IMR-90 (cell line): ENCODE measurements around the gene GTPBP3. TPM values are rescaled to one million over a fixed set of nuclear protein-coding genes. Genes with fewer than 3 reads are reported as not detected.

Experiments used
- ATAC-seq: fragments of 200-7000 bp; cut with Tn5 transposase; 2 replicates; pipeline ENCODE4 v1.9.1; 2020; ENCODE audit warnings: low read depth, mild to moderate bottlenecking, moderate library complexity
- BruUV-seq: library from RNA; stranded (reverse); fragments of 400-500 nt; replicated peaks from 2 replicates; lab custom pipeline; 2021; lab: Mats Ljungman, UMichigan
- CTCF ChIA-PET: fragments of 300-600 bp; formaldehyde crosslinking; extraction: SDS; loops from one replicate; lab custom pipeline; 2021; ENCODE audit warnings: antibody characterized with exemption; lab: Yijun Ruan, JAX
- POLR2A ChIA-PET: fragments of 300-600 bp; sonication (Branson Sonifier 250); formaldehyde crosslinking; loops from one replicate; lab custom pipeline; 2022; ENCODE audit warnings: antibody characterized with exemption; ENCODE audit not compliant: unreplicated experiment; lab: Charles Lee
- DNase-seq: peaks from one replicate; pipeline ENCODE4 v3.0.0; 2013
- H2AFZ ChIP-seq: replicated peaks from 2 replicates; pipeline ENCODE3; 2013; ENCODE audit warnings: low read length, mild to moderate bottlenecking; ENCODE audit not compliant: poor library complexity
- H2AK5ac ChIP-seq: 2 replicates; pipeline ENCODE4 v1.6.1; 2013; ENCODE audit warnings: low read depth, low read length, inconsistent platforms
- H2AK9ac ChIP-seq: replicated peaks from 2 replicates; pipeline ENCODE3; 2013; ENCODE audit warnings: mild to moderate bottlenecking, low read depth, low read length, moderate library complexity; ENCODE audit not compliant: poor library complexity
- H2BK120ac ChIP-seq: 2 replicates; pipeline ENCODE4 v1.6.1; 2013; ENCODE audit warnings: low read depth, low read length, inconsistent platforms
- H2BK15ac ChIP-seq: 3 replicates; pipeline ENCODE4 v1.6.1; 2013; ENCODE audit warnings: low read depth, low read length, inconsistent platforms
- H2BK20ac ChIP-seq: 2 replicates; pipeline ENCODE4 v1.6.1; 2013; ENCODE audit warnings: low read depth, mild to moderate bottlenecking, inconsistent platforms, low read length, moderate library complexity
- H2BK5ac ChIP-seq: 2 replicates; pipeline ENCODE4 v1.6.1; 2013; ENCODE audit warnings: mild to moderate bottlenecking, low read depth, low read length, inconsistent platforms; ENCODE audit not compliant: poor library complexity, severe bottlenecking
- H3K14ac ChIP-seq: replicated peaks from 2 replicates; pipeline ENCODE4 v1.6.1; 2013; ENCODE audit warnings: low read depth, low read length, inconsistent platforms
- H3K18ac ChIP-seq: 2 replicates; pipeline ENCODE4 v1.6.1; 2013; ENCODE audit warnings: low read depth, low read length, control low read depth
- H3K23ac ChIP-seq: 2 replicates; pipeline ENCODE4 v1.6.1; 2013; ENCODE audit warnings: low read depth, low read length, inconsistent platforms
- H3K27ac ChIP-seq: 2 replicates; pipeline ENCODE4 v1.5.1; 2013; ENCODE audit warnings: mild to moderate bottlenecking, control low read depth, low read length; ENCODE audit not compliant: insufficient read depth
- H3K27me3 ChIP-seq: 2 replicates; pipeline ENCODE4 v1.6.1; 2013; ENCODE audit warnings: low read length; ENCODE audit not compliant: control insufficient read depth, insufficient read depth
- H3K36me3 ChIP-seq: 2 replicates; pipeline ENCODE4 v1.6.1; 2013; ENCODE audit warnings: low read length, mixed read lengths; ENCODE audit not compliant: control insufficient read depth, insufficient read depth
- H3K4ac ChIP-seq: 2 replicates; pipeline ENCODE4 v1.6.1; 2013; ENCODE audit warnings: low read depth, low read length, inconsistent platforms
- H3K4me1 ChIP-seq: 2 replicates; pipeline ENCODE4 v1.6.1; 2013; ENCODE audit warnings: low read length, mixed read lengths; ENCODE audit not compliant: control insufficient read depth, insufficient read depth
- H3K4me2 ChIP-seq: 2 replicates; pipeline ENCODE4 v1.6.1; 2013; ENCODE audit warnings: low read depth, mild to moderate bottlenecking, control low read depth, low read length, moderate library complexity
- H3K4me3 ChIP-seq: 2 replicates; pipeline ENCODE4 v1.5.1; 2013; ENCODE audit warnings: low read depth, mild to moderate bottlenecking, control low read depth, low read length, moderate library complexity; ENCODE audit not compliant: insufficient read depth
- H3K56ac ChIP-seq: 2 replicates; pipeline ENCODE4 v1.6.1; 2013; ENCODE audit warnings: low read length, inconsistent platforms; ENCODE audit not compliant: insufficient read depth; ENCODE audit errors: extremely low read depth
- H3K79me1 ChIP-seq, 2 experiments: 2 replicates each; pipeline ENCODE4 v1.6.1; 2013; ENCODE audit warnings: low read length in 2 of 2, inconsistent platforms in 1 of 2, low read depth in 1 of 2
- H3K9ac ChIP-seq: 2 replicates; pipeline ENCODE4 v1.6.1; 2013; ENCODE audit warnings: low read depth, low read length, control low read depth
- H3K9me1 ChIP-seq: 2 replicates; pipeline ENCODE4 v1.6.1; 2013; ENCODE audit warnings: low read length, inconsistent platforms; ENCODE audit not compliant: insufficient read depth
- H3K9me3 ChIP-seq: 2 replicates; pipeline ENCODE4 v1.6.1; 2013; ENCODE audit warnings: low read length; ENCODE audit not compliant: control insufficient read depth, insufficient read depth
- H4K20me1 ChIP-seq: 2 replicates; pipeline ENCODE4 v1.6.1; 2013; ENCODE audit warnings: low read length, inconsistent platforms; ENCODE audit not compliant: insufficient read depth
- H4K5ac ChIP-seq: 2 replicates; pipeline ENCODE4 v1.6.1; 2013; ENCODE audit warnings: mild to moderate bottlenecking, low read depth, low read length, control low read depth
- H4K8ac ChIP-seq, 2 experiments: 2 replicates each; pipeline ENCODE4 v1.6.1; 2013; ENCODE audit warnings: low read depth in 2 of 2, low read length in 2 of 2, control low read depth in 1 of 2, inconsistent platforms in 1 of 2
- H4K91ac ChIP-seq: 2 replicates; pipeline ENCODE4 v1.6.1; 2013; ENCODE audit warnings: low read depth, low read length, inconsistent platforms; ENCODE audit not compliant: insufficient read depth
- BHLHE40 ChIP-seq: fragments of 150-350 bp; IDR thresholded peaks from 2 replicates; pipeline ENCODE4 v1.6.1; 2016; ENCODE audit warnings: mild to moderate bottlenecking, low read depth, low read length
- CEBPB ChIP-seq: IDR thresholded peaks from 2 replicates; pipeline ENCODE4 v1.6.1; 2012; ENCODE audit warnings: low read depth, low read length, improper control_type of control experiment
- CHD1 ChIP-seq: IDR thresholded peaks from 2 replicates; pipeline ENCODE4 v1.6.1; 2012; ENCODE audit warnings: low read depth, low read length, improper control_type of control experiment
- CTCF ChIP-seq: conservative IDR thresholded peaks from 2 replicates; pipeline ENCODE4 v1.5.1; 2012; ENCODE audit warnings: mild to moderate bottlenecking, low read depth, low read length, improper control_type of control experiment
- ELK1 ChIP-seq: fragments of 150-350 bp; IDR thresholded peaks from 2 replicates; pipeline ENCODE4 v1.6.1; 2016; ENCODE audit warnings: low read depth, mild to moderate bottlenecking, low read length, moderate library complexity, borderline replicate concordance
- FOS ChIP-seq: fragments of 150-350 bp; IDR thresholded peaks from 2 replicates; pipeline ENCODE4 v1.6.1; 2016; ENCODE audit warnings: low read depth, low read length
- MAFK ChIP-seq: IDR thresholded peaks from 2 replicates; pipeline ENCODE4 v1.6.1; 2012; ENCODE audit warnings: low read depth, low read length, improper control_type of control experiment
- MAZ ChIP-seq: IDR thresholded peaks from 2 replicates; pipeline ENCODE4 v1.6.1; 2012; ENCODE audit warnings: low read depth, mild to moderate bottlenecking, low read length, improper control_type of control experiment, moderate library complexity, borderline replicate concordance
- MXI1 ChIP-seq: IDR thresholded peaks from 2 replicates; pipeline ENCODE4 v1.6.1; 2012; ENCODE audit warnings: low read depth, mild to moderate bottlenecking, low read length, moderate library complexity, borderline replicate concordance
- NFE2L2 ChIP-seq: fragments of 150-350 bp; IDR thresholded peaks from 2 replicates; pipeline ENCODE4 v1.6.1; 2016; ENCODE audit warnings: low read depth, mild to moderate bottlenecking, low read length
- POLR2A ChIP-seq: IDR thresholded peaks from 2 replicates; pipeline ENCODE4 v1.6.1; 2012; ENCODE audit warnings: mild to moderate bottlenecking, low read depth, low read length
- RAD21 ChIP-seq: IDR thresholded peaks from 2 replicates; pipeline ENCODE4 v1.6.1; 2012; ENCODE audit warnings: low read length, improper control_type of control experiment
- RCOR1 ChIP-seq: IDR thresholded peaks from 2 replicates; pipeline ENCODE4 v1.6.1; 2012; ENCODE audit warnings: mild to moderate bottlenecking, low read length, improper control_type of control experiment; ENCODE audit not compliant: insufficient replicate concordance
- RFX5 ChIP-seq: IDR thresholded peaks from 2 replicates; pipeline ENCODE4 v1.8.0; 2012; ENCODE audit warnings: low read depth, mild to moderate bottlenecking, low read length, moderate library complexity
- SMC3 ChIP-seq: fragments of 150-350 bp; IDR thresholded peaks from 2 replicates; pipeline ENCODE4 v1.6.1; 2016; ENCODE audit warnings: low read depth, mild to moderate bottlenecking, antibody characterized with exemption, low read length, moderate library complexity
- USF2 ChIP-seq: fragments of 150-350 bp; IDR thresholded peaks from 2 replicates; pipeline ENCODE4 v1.6.1; 2017; ENCODE audit warnings: mild to moderate bottlenecking, antibody characterized with exemption, low read length, low read depth
- WGBS, 2 experiments: methylation state at CpG; one replicate each; pipeline versions ENCODE4 v1.1.5 to v1.1.7; 2013; ENCODE audit warnings: missing lambda C conversion rate in 2 of 2; ENCODE audit not compliant: insufficient read length in 1 of 2; ENCODE audit errors: extremely low coverage in 2 of 2; 5-methylcytosine and 5-hydroxymethylcytosine counted together
- dilution Hi-C: fragments of 300-500 bp; cut with HindIII; formaldehyde crosslinking; loops from one replicate; pipeline ENCODE4 v1.14.3; 2018; ENCODE audit warnings: low sequenced_read_pairs; ENCODE audit not compliant: unreplicated experiment
- in situ Hi-C: fragments of 300-500 bp; cut with MboI; formaldehyde crosslinking; loops from 3 replicates; pipeline ENCODE4 v1.14.3; 2019; ENCODE audit warnings: low sequenced_read_pairs, inconsistent platforms, mixed read lengths
- intact Hi-C: fragments of 100-400 bp; cut with micrococcal nuclease; formaldehyde crosslinking; loops from 2 replicates; pipeline ENCODE4 v1.10.0; 2022
- polyA plus RNA-seq, 3 experiments: library from polyadenylated mRNA; depleted of rRNA; stranded (reverse); fragments of >200 nt; gene quantifications; 2 replicates each; pipeline ENCODE4 v1.2.3, GENCODE V29; 2012; ENCODE audit warnings: low replicate concordance in 1 of 3
- total RNA-seq: library from RNA; depleted of rRNA; stranded (reverse); fragments of >200 nt; gene quantifications from 2 replicates; pipeline ENCODE4 v1.2.3, GENCODE V29; 2012

The GTPBP3 gene
- total and polyA plus RNA-seq, 2 of the 4 experiments (the other 2 are of a cell fraction), result 4.3 to 15.1 TPM

GRCh38 chr19:17376935-17377600, 39.7 kb downstream of the GTPBP3 start, which contains the start of gene PLVAP:
Gene PLVAP, minus strand, starts transcription at chr19:17377342. Its CDS starts 54 bp downstream, at chr19:17377288.
- CTCF ChIA-PET, result no interaction called here
- no peaks in the 10 kb centered on the region for H4K20me1 ChIP-seq

More at GRCh38 chr19:17376935-17377600, 39.7 kb downstream of the GTPBP3 start, which contains the start of gene PLVAP:
- ATAC-seq, result no peak
- H3K36me3 ChIP-seq, result no peaks in the 10 kb centered on the region
- H3K4ac ChIP-seq, result no peak within 1 kb of the TSS
- H2BK5ac ChIP-seq, result no peak within 1 kb of the TSS
- H4K5ac ChIP-seq, result no peak within 1 kb of the TSS
- intact Hi-C loops (no loop called here), in situ Hi-C loops (no loop called here), dilution Hi-C loops (no loop called here)
- no peak within 1 kb of the TSS for H2BK15ac ChIP-seq
- peak within 1 kb of the TSS; percentile 43 for H2AFZ ChIP-seq
- no peak within 1 kb of the TSS for H3K23ac ChIP-seq
- H3K9me3 ChIP-seq, result peaks cover 4% of the 10 kb centered on the region
- POLR2A ChIA-PET, result no interaction called here
- no peak for TF ChIP-seq POLR2A
- TF ChIP-seq MXI1, result no peak
- TF ChIP-seq MAFK, result no peak
- TF ChIP-seq MAZ, result no peak
- TF ChIP-seq ELK1, result no peak
- no peak for TF ChIP-seq NFE2L2
- TF ChIP-seq CTCF, result no peak
- no peak for TF ChIP-seq CEBPB
- no peak for TF ChIP-seq RCOR1
- no peak for TF ChIP-seq USF2
- TF ChIP-seq BHLHE40, result no peak
- no peak for TF ChIP-seq RAD21
- TF ChIP-seq SMC3, result no peak
- no peak for TF ChIP-seq RFX5
- no peak for TF ChIP-seq FOS
- TF ChIP-seq CHD1, result no peak
- H3K9ac ChIP-seq, result no peak within 1 kb of the TSS
- H3K4me1 ChIP-seq, result no peaks in the 10 kb centered on the region
- no peaks in the 10 kb centered on the region for H3K9me1 ChIP-seq
- no peaks in the 10 kb centered on the region for H3K79me1 ChIP-seq
- H3K4me2 ChIP-seq, result no peak within 1 kb of the TSS
- DNase-seq, result no peak
- H3K27ac ChIP-seq, result no peak within 1 kb of the TSS
- H2AK5ac ChIP-seq, result no peak within 1 kb of the TSS
- no peak within 1 kb of the TSS for H3K56ac ChIP-seq
- no peak within 1 kb of the TSS for H3K18ac ChIP-seq
- H2AK9ac ChIP-seq, result no peak within 1 kb of the TSS
- H2BK20ac ChIP-seq, result no peak within 1 kb of the TSS
- no peak within 1 kb of the TSS for H4K91ac ChIP-seq
- H3K4me3 ChIP-seq, result no peak within 1 kb of the TSS
- H3K27me3 ChIP-seq, result peaks cover 10% of the 10 kb centered on the region; the same call in 1 of the 2 replicates
- H3K14ac ChIP-seq, result no peak within 1 kb of the TSS
- no peak within 1 kb of the TSS for H2BK120ac ChIP-seq
- BruUV-seq, result no TSS peak
- WGBS, 2 experiments, result 56% methylated on average over 17 of the region's 39 CpGs; no CpG with 5 or more reads in 1 of the 2 experiments
- no peak within 1 kb of the TSS for H4K8ac ChIP-seq
